GM12874 (cell line): ENCODE results near the gene FGF12.

Experiments
- TF ChIP-seq, protein P1 (sequence below): IDR thresholded peaks from 2 replicates; pipeline ENCODE4 v1.5.1; 2011; ENCODE audit warnings: low read depth, mild to moderate bottlenecking, control low read depth, low read length, moderate library complexity; ENCODE audit not compliant: insufficient read depth

FGF12 gene

DNA sequence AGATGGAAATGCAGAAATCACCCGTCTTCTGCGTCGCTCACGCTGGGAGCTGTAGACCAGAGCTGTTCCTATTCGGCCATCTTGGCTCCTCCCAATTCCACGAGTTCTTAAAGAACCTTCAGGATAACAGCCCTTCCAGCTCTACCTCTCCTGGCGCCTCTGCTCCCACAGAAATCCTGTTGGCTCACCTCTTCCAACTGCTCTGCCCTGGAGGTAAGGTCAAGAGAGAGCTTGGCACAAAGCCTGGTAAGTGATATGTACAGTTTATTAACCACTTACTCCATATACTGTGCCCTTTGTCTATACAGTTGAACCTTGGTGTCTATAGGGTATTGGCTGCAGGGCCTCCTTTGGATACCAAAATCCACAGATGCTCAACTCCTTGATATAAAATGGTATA, 17.8 kb upstream of the FGF12 start:
- TF ChIP-seq, protein P1, sequence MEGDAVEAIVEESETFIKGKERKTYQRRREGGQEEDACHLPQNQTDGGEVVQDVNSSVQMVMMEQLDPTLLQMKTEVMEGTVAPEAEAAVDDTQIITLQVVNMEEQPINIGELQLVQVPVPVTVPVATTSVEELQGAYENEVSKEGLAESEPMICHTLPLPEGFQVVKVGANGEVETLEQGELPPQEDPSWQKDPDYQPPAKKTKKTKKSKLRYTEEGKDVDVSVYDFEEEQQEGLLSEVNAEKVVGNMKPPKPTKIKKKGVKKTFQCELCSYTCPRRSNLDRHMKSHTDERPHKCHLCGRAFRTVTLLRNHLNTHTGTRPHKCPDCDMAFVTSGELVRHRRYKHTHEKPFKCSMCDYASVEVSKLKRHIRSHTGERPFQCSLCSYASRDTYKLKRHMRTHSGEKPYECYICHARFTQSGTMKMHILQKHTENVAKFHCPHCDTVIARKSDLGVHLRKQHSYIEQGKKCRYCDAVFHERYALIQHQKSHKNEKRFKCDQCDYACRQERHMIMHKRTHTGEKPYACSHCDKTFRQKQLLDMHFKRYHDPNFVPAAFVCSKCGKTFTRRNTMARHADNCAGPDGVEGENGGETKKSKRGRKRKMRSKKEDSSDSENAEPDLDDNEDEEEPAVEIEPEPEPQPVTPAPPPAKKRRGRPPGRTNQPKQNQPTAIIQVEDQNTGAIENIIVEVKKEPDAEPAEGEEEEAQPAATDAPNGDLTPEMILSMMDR: no peak

DNA sequence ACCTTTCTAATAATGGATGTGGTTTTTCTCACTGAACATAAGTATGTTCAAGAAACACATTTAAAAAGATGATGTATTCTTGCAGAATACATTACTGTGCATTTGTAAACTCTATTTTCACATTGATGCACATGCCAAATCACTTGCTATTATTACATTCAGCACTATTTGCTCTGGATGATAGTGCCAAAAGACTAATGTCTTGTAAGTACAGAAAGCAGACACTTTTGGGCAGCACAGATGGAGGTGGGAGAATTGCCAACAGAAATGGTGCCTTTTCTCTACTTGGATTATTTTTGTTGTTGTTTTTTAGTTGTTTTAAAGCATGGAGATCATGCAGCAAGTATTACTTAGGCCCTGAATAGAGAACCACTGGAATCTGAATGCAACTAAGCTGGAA, 10.2 kb upstream of the FGF12 start:
- TF ChIP-seq, protein P1: no peak

DNA sequence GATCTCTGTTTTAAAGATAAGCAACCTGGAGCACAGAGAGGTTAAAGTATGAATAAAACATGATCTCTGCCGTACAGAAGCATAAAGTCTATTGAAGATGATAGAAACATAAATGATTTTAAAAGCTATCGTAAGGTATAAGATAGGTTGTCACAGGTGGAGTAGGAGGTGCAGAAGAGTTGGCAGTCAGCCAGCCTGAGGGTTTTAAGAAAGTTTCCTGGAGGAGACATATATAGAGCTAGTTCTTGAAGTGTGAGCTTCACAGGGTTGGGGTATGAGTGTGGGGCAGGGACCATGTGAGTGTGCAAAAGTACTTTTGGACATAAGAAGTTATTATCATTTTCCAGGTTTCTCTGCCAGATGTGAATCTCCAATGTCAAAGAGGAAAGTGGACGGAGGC, 3.9 kb upstream of the FGF12 start:
- TF ChIP-seq, protein P1: no peak

DNA sequence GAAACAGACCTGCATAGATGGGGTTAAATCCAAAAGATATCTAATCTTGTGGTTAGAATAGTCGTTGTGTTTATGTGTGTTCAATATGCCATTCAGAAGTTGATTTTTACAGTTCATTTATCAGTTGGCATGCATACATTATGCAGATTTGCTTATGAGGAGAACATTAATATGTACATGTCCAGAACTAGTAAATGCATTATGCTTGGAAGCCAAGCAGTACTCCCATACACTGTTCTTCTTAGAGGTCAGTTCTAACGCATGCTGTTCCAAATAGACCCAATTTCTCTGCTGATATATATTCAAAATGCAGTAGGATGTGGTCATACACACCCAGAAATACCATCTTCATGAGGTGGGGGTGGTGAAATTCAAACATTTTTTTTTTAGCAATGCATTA, 956 bp downstream of the FGF12 start:
- TF ChIP-seq, protein P1: no peak

DNA sequence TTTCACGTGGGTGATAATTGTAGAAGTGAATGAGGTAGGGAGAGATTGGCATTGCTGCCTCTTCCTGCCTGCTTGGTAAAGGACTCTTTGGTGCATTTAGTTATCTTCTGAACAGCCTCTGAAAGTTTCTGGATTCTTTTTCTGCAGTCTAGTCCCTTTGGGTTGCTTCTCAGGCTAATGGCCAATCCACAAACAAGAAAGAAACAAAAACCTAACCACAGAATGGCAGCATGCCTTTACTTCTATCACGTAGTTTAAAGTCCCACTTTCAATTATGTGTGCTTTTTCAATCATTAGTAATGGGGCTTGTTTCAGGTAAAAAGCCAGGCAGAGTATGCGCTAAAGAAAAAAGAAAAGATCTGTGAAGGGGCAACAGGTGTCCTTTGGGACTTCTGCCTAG, 7.4 kb downstream of the FGF12 start:
- TF ChIP-seq, protein P1: no peak

DNA sequence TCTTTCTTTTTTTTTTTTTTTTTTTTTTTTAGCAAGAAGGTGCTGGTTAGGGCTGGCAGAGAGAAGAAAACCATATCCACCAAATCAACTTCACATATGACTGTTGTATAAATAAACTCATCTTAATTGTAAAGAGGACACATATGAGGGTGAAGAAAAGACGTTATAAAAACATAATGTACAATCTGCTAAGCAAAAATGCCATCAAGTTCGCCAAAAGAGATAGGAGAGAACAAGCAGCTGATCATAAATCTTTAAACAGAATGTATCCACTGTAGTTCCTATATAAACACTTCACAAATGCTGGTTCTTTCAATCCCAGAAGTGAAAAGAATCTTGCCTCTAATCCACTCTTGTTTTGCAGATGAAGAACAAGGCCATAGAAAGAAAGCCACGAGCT, 9.2 kb downstream of the FGF12 start:
- TF ChIP-seq, protein P1: no peak

DNA sequence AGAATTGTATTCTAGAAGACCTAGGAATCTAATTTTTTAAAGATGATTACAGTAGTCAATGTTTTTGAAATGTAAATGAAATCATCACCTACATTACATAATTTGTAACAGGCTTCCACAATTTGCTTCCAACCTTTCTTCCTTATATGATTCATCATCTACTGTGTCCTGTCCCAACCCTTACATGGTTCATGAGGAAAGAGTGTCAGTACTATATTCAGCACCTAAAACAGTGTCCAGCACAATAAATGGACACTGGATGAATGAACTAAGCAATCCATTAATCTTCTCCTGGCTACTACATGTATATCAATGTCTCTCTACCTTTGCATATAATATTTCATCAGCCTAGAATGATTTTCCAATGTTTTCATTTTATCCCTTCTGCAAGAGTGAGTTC, 12.2 kb downstream of the FGF12 start:
- TF ChIP-seq, protein P1: no peak

DNA sequence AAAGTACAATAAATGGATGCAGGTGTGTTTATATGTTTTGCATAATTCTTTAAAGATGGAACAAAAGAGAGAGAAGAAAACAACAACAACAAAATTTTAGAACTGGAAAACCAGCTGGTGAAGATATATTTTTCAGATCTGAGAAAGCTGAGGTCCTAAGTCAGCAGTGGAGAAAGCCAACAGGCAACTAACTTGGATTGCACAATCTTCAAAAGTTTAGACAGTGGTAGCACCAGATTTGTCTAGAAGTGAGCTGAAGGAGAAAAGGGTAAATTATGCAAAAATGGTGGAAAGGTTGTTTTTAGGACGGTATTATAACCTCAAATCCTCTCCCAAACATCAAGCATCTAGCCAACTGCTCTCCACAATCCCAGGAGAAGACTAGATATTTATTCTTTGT, 17.0 kb downstream of the FGF12 start:
- TF ChIP-seq, protein P1: no peak
